Stimulated activated CD4-positive, alpha-beta T cell treated with anti-CD3 and anti-CD28 coated beads, TNF-alpha, amount 100 ng/mL, for 4 hours (primary cell): Measurements from ENCODE around the gene ACSF2.

Experiments
- DNase-seq, 3 experiments: peaks; one replicate each; pipeline ENCODE4 v3.0.0-alpha.2; 2020; ENCODE audit warnings: low read depth in 3 of 3

ACSF2 gene

DNA sequence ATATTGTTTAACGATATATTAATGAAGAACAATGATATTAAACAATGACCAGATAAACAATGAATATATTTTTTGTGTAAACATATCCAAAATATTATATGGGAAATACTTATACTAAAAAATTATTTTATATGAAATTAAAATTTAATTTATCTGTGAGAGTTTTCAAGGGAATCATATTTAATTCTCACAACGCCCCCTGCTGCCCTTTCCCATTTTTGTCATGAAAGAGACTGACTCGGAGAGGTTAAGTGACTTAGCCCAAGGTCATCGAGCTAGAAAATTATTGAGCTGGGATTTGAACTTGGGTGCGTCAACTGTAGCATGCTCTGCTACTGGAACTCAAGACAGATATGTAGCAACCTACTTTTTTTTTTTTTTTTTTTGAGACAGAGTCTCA lies 75.0 kb downstream of the ACSF2 start:
- no peak for DNase-seq

DNA sequence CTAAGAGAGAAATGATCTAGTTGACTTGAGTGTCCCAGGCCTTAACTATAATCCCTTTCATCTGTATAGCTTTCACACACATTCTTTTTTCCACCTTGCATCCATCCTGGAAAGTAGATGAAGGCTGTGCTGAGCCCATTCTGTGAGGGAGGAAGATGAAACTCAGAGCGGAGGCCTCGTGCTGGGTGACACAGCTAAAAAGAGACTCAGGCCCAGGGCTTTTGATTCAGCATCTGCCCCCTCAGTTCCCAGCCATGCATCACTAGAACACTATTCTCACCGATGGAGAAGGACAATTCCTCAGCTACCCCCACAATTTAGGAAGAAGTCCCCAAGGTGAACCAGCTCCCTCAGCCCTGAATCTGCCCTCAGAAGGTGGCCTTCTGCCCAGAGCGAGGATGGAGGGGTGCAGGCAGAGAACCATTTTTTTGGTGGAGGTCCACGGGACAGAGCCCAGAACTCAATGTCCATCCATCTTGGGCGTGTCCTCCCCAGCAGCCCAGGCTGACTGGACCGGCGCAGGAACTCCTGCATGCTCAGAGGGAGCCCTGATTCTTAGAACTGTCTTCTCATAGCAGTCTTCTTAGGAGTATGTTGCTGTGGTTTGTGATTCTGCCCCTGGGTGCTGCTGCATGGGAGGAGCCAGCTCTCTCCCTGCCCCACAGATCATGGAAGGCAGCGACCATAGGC lies 76.4 kb downstream of the ACSF2 start:
- no peak for DNase-seq

DNA sequence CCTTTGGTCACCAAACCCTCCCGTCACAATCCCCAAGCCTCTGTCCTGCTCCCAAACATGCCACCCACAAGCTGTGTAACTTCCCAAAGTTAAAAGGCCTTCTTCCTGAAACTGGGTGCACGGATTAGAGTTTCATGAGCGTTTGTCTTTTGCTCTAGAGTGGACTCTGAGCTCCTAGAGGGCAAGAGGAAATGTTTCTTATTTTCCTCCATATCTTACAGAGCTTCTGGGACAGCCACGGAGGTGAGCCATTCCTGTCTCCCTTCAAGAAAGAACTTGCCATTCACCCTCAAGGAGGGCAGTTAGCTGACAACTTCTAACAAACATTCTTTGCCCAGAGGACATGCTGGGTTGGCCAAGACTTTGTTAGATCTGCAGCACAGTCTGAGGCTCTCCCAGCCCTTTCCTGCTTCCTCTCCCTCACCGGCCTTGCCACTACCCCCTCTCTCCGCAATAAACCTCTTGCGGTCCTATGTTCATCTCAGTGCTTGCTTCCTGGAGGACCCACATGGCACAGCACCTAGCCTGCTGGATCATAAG lies 79.6 kb downstream of the ACSF2 start:
- DNase-seq: no peak

DNA sequence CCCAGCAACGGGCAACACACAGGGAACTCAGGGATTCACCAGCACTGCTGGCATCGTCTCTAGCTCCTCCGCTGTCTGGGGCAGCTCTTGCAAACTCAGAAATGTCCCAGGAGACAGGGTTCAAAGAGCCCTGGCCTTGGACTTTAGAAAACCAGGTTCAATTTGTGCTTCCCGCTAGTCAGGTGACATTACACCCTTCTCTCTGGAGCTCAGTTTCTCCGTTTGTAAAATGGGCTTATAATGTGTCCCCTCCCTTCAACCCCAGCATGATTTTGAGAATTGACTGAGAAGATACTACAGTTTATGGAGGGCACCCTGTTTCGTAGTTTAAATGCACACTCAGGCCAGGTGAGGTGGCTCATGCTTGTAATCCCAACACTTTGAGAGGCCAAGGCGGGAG lies 80.3 kb downstream of the ACSF2 start:
- DNase-seq: no peak

DNA sequence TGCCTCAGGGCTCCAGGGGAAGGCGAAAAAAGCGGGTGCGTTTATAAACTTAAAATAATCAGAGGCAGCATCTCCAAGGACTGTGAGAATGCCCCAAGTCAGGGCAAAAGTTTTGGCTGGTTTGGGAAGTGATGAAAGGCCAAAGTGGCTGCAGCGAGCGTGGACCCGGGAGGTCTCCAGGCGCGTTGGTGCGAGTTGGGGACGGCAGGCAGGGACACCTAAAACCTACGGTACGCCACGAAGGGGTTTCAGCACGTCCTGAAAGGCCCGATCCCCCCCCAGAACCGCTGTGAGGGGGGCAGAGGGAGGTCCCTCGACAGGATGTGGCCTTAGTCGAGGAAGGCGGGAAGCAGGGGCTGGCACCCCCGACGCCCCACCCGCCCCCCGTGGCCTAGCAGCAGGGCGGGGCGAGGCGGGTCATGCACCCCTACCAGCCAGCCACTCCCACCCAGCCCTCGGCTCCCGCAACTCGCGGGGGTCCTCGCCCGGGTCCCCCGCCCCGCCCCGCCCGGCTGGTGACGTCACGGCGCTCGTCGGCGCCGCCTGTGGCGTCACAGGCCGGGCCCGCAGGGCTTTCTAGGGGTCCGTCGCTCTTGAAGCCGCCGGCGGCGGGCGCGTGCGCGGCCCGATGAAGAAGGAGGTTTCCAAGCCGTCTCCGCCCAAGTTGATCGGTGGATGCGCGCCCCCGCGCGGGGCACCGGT lies 82.0 kb downstream of the ACSF2 start, which contains the start of gene MYCBPAP:
TSS of gene MYCBPAP (plus strand) at position 569 of the 702 bp plus-strand sequence. CDS start 236 bp downstream, outside the sequence.
- DNase-seq: peak; percentile 60 to 69 (median 62)

DNA sequence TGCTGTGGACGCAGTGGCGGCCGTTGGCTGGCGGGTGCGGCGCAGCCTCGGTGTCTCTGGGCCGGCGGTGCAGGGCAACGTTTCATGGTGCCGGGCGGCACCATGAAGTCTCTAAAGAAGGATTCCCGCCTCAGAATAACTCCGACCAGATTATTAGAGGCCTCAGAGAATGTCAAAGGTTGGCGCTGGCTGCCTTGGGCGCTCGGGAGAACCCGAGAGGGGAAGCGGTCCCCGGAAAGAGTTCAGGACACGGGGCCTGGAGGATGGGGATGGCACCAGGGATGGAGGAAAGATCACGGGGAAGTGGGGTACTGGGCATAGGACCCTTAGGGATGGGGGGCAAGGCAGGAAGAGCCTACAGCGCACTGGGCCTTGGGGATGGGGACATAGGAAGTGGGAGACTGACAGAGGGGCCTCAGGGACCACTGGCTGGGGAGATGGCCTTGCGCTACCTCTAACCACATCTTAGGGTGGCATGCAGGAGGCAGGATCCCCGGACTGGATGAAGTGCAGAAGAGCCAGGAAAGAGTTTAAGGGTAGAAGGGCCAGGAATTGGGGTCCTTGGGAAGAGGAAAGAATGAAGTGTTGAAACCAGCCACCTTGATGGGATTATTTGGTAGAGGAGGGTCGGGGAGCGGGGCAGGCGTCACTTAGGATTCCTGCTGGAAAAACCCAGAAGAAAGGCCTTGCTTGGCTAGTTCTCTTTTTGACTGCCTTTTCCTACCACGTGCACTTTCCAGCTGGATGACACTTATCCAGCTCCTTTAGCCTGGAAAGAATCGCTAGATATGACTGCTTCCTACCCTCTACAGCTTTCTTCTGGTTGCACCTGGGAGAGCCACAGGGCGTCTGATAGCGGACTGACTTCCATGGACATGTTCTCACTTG lies 82.8 kb downstream of the ACSF2 start:
- DNase-seq: no peak

DNA sequence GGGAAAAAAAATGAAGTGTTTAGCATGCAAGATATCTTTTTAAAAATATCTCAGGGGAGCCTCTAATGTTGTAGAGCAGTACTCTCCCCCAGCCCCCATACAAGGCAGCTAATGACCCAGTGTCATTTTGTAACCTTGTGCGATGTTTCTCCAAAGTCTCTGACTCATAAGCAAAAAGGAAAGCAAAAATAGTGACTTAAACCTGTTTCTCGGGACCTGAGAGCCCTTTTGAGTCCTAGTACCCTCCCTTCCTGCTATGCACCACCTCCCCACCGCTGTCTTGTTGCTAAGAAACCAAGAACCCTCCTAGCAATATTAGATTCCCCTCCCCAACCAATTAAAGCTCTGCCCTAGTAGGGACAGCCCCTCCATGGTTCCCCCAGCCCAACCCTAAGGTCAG lies 85.0 kb downstream of the ACSF2 start:
- no peak for DNase-seq

DNA sequence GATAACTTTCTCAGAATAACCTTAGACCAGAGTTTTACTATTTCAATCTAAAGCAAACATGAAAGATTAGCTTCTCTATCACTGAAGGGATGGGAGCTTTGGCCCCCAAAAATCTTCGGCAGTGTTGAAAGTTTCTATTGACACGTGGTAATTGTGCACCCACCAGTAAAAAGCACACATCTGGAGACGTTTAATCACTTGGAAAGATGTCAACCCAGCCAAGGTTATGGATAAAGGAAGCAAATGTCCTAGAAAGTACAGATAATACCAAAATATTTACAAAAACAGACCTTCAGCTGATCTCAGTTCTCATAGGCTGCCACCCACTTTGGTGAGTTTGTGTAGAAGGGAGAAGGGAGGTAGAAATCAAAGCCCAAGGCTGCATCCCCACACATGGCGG lies 87.5 kb downstream of the ACSF2 start:
- DNase-seq: no peak

DNA sequence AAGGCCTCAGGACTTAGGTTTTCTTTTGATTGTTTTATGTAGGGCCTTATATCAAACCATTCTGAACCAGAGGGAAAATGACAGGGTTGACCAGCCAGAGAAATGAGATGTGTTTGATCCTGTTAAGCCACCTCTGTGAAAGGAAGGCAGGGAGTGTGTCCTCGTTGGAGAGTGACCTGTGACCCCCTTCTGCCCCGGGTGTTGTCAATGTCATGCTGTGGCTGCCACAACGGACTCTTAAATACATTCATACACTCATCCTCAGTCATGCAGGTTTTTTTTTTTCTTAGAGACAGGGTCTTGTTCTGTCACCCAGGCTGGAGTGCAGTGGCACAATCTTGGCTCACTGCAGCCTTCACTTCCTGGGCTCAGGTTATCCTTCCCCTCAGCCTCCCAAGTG lies 88.4 kb downstream of the ACSF2 start:
- no peak for DNase-seq

DNA sequence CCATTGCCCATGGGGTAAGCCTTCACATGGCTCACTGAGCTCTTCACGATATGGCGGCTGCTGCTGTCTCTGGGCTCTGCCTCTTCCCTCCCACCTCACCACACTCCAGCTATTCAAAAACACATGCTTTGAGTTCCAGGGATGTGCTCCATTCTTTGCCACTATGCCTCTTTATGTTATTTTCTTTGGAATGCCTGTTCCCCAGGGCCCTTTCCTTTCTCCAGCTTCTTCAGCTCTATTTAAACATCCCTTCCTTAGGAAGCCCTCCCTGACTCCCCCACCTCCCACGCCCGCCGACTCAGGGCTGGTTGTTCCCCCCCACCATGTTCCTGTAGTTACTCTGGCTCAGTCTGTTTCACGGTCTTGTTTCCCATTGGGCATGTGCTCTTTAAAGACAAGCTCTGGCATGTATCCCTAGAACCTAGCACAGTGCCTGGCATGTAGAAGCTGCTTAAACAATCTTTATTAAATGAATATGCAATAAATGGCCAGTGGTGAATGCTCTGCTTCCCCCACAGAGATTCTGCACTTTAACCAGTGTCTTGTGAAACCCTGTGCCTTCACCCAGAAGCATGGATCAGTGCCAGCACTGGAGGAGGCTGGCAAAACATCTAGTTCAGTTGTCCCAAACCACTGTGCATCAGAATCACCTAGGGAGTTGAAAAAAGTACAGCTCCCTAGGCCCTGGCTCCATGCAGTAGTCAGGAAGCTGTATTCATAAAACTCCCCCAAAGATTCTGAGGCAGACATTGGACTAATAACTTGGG lies 89.1 kb downstream of the ACSF2 start:
- DNase-seq: no peak

DNA sequence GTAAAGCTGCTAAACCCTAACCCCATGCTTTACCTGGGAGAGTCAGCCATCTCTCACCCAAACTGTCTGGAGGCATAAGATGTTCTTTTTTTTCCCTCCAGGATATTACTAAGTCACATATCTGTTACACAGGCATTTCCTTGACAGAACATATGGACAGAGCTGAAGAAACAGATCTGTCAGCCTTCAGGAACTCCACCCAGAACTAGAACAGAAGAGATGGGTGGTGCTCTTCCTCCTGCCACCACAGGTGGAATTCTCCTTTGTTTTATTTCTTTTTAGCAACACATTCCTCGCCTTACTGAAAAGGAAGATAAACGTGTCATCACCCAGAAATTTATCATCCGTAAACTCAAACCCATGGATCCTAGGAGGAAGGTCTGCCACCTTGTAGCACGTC lies 91.0 kb downstream of the ACSF2 start:
- DNase-seq: no peak

DNA sequence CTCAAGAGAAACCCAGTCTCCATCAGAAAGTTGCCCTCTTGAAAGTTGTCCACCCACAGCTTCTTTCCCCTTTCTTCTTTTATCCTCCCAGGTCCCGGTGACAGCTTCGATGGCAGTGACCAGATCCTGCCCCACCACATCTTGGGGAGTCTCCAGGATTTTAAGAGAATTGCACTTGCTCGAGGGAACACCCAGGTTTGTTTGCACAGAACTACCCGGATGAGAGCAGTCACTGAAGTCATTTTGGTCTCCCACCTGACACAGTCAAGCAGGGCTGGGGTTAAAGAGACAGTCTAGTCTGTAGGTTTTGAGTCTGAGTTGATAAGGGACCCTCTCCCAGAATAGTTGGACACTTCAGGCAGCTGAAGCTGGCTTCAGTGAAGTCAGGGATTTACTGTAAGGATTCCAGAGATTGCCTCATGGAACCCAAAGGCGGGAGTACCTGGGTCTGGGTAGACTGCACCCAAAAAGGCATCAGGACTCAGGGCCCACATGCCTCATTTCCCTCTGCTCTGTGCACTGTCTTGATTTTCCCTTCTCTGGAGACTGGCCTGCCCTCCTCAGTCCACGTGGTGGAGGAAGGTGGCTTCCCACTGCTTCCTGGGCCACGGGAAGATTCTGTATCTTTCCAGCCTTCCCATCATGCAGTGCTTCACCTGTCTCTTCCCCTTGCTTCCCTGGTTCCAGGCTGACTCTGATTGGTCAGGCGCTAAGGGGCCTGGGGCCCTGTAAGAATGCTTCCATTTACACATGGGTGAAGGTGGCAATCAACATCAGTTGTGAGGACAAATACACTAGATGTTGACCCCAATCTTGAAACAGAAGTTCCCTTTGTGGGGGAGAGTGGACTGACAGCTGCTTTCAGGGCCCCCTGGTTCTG lies 91.7 kb downstream of the ACSF2 start:
- DNase-seq: no peak

DNA sequence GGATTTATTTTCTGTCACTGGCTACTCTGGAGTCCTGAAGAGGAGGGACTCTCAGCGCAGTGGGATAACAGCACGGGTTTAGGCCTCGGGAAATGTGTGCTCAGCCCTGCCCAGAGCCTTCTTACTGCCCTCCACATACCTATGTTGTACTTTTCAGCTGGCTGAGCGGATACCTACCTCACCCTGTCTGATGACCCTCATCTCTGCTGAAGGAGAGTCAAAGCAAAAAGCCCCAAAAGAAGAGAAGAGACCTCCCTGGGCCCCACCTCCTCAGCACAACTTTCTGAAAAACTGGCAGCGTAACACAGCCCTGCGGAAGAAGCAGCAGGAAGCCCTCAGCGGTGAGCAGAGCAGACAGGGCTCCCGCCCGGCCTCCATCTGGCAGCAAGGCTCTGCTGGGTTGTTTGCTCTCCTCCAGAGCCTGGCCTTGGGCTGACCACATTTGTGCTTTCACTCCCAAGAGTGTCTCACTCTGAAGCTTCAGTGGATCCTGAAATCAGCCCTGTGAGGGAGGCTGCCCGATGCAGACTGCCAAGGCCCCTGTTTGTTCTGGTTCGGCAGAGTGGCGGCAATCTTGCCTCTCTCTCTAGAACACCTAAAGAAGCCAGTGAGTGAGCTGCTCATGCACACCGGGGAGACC lies 92.5 kb downstream of the ACSF2 start:
- DNase-seq: no peak

DNA sequence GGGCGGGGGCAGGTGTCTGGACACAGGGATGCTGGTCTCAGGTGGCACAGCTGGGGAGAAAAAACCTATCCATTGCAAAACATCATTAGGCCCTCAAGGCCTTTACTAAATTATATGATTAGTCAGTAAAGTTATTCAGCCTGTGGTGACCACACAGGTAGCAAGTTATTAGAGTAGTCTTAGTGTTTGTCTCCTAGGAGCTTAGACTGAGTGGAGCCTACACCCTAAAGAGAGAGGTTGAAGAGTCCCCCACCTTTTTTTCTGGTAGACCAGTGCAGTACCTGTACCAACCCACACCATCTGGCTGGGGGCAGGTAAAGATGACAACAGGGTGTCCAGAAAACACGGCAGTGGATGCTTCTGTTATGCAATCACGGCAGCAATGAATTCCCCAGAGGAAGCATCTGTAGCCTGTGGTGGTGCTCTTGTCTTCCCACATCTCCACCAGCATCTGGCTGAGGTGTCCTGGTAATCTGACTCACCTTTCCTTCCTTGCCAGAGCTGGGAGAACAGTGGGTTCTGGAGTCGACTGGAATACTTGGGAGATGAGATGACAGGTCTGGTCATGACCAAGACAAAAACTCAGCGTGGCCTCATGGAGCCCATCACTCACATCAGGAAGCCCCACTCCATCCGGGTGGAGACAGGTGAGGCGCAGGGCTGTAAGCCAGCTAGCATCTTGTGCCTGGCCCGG lies 93.3 kb downstream of the ACSF2 start:
- DNase-seq: no peak

DNA sequence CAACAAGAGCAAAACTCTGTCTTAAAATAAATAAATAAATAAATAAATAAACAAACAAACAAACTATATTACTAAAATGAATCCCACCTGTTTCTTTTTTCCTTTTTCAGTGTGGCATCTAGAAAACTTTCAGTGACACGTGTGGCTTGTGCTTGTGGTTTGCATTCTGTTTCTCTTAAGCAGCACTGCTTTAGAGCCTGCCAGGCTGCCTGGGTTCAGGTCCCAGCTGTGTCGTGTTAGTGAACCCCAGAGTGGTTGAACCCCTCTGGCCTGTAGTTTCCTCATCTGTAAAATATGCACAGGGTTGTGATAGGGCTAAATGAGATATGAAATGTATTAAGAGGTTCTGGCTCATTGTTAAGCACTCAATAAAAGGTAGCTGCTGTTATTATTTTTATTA lies 94.5 kb downstream of the ACSF2 start:
- DNase-seq: no peak

DNA sequence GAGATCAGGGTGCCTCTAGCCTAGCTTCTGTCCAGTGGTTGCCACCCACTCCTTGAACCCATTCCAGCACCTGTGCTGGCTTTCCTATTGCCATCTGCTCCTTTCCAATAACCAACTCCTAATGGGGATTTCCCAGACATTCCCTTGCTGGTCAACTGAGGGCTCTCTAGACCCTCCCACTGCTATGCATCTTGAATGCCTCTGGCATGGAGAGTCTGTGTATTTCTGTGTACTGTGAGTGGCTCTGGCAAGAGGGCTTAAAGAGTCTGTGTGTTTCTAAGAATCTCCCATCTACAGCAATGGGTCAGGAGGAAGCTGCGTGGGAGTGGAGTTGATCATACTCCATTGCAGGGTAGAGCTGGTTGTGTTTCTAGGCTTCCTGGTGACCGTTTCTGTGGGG lies 95.5 kb downstream of the ACSF2 start:
- DNase-seq: no peak

DNA sequence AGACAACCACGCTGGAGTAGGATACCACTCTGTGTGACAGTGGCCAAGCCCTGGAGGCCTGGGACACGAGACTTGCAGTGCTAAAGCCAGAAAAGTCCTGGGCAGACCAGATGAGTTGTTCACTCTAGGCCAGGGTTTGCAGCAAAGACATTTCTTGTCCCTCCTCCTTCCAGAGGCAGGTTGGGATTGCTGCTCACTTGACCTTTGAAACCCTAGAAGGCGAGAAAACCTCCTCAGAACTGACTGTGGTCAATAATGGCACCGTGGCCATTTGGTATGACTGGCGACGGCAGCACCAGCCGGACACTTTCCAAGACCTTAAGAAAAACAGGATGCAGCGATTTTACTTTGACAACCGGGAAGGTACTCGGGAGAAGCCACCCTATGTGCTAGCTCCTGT lies 96.7 kb downstream of the ACSF2 start:
- DNase-seq: no peak

DNA sequence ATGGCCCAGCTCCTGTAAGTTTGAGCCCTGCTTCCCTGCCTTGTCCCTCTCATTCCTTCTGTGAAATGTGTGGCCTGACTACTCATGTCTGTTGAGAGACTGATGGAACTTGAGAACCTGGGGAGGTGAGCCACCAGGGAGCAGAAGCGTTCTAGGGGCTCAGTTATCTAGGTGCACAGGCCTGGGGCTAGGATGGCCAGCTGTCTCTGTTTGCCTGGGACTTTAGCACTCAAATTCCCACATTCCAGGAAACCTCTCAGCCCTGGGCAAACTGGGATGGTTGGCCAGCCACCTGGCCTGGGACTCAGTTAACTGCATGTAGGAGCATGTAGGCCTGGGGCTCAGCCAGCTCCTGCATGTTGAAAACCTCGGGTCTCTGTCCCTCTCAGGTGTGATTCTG lies 97.2 kb downstream of the ACSF2 start:
- DNase-seq: no peak
